Heart left ventricle (tissue), 16 donors: Measurements from ENCODE around the gene PHIP. TPM values are rescaled to one million over a fixed set of nuclear protein-coding genes. Genes with fewer than 3 reads are reported as not detected.

ENCODE experiments used
- ATAC-seq, 4 donors: fragments of 200-7000 bp; cut with Tn5 transposase; one replicate each; pipeline ENCODE4 v1.9.1; 2020 to 2022; ENCODE audit warnings: moderate library complexity in 4 of 4, mild to moderate bottlenecking in 3 of 4, moderate number of reproducible peaks in 1 of 4
- DNase-seq, 5 donors: peaks; one replicate each; pipeline ENCODE4 v3.0.0-alpha.2; 2020
- H3K27ac ChIP-seq, 12 donors: fragments of 200-600 bp; sonication (generic) in 4 of 12; one replicate each; pipeline versions ENCODE4 v1.5.0 to v1.8.0; 2016 to 2022; ENCODE audit warnings: mild to moderate bottlenecking in 2 of 12
- H3K27me3 ChIP-seq, 9 donors: fragments of 200-600 bp; sonication (generic) in 2 of 9; one replicate each; pipeline versions ENCODE4 v1.5.1 to v1.8.0; 2016 to 2022; ENCODE audit warnings: mild to moderate bottlenecking in 3 of 9
- H3K36me3 ChIP-seq, 9 donors: fragments of 200-600 bp; sonication (generic) in 2 of 9; one replicate each; pipeline versions ENCODE4 v1.5.0 to v1.8.0; 2018 to 2022; ENCODE audit warnings: mild to moderate bottlenecking in 2 of 9
- H3K4me1 ChIP-seq, 12 donors: fragments of 200-600 bp; sonication (generic) in 4 of 12; one replicate each; pipeline versions ENCODE4 v1.5.0 to v1.8.0; 2016 to 2022; ENCODE audit warnings: mild to moderate bottlenecking in 3 of 12
- H3K4me3 ChIP-seq, 12 donors: fragments of 200-600 bp; sonication (generic) in 4 of 12; one replicate each; pipeline versions ENCODE4 v1.5.0 to v1.8.0; 2017 to 2022; ENCODE audit warnings: mild to moderate bottlenecking in 9 of 12, moderate library complexity in 4 of 12
- H3K9me3 ChIP-seq, 12 donors: fragments of 200-600 bp; sonication (generic) in 4 of 12; one replicate each; pipeline versions ENCODE4 v1.5.0 to v1.8.0; 2016 to 2022; ENCODE audit warnings: mild to moderate bottlenecking in 1 of 12
- CTCF ChIP-seq, 12 donors: fragments of 200-600 bp; sonication (generic) in 4 of 12; IDR thresholded peaks; one replicate each; pipeline versions ENCODE4 v1.5.0 to v1.8.0; 2018 to 2022; ENCODE audit warnings: antibody characterized with exemption in 12 of 12, mild to moderate bottlenecking in 5 of 12
- POLR2A ChIP-seq, 2 donors: fragments of 450-650 bp; IDR thresholded peaks; one replicate each; pipeline ENCODE4 v1.6.1; 2017; ENCODE audit warnings: antibody characterized with exemption in 2 of 2, mild to moderate bottlenecking in 2 of 2, moderate library complexity in 2 of 2
- WGBS, 4 donors: extraction: QIAGEN DNeasy Blood & Tissue Kit in 2 of 4; methylation state at CpG; one replicate each; pipeline versions ENCODE4 v1.1.5 to v1.1.7; 2013 to 2018; 5-methylcytosine and 5-hydroxymethylcytosine counted together
- intact Hi-C, 10 donors: fragments of 100-400 bp; cut with DNase I; formaldehyde crosslinking; loops; one replicate each; pipeline versions ENCODE4 v1.11.1 to v1.14.2; 2022
- polyA plus RNA-seq, 2 donors: library from polyadenylated mRNA; stranded (reverse); fragments of 200-250 nt; gene quantifications; one replicate each; pipeline ENCODE4 v1.2.3, GENCODE V29; 2013
- total RNA-seq, 9 donors: library from RNA; depleted of rRNA in 2 of 9; stranded (reverse); fragments of >200 nt in 2 of 9; fragmentation: NEBNext Ultra II Directional in 3 of 9; extraction: Animal tissue kit (Norgen Biotek cat#: 25700) in 3 of 9; gene quantifications; one replicate each; pipeline versions ENCODE4 v1.1.0 to v1.2.4, GENCODE V29; 2016 to 2023
- donor health status: ischemic (EF 13 %, LVEDD 7.1; RV severe dilation, severe dysfunction).
- donor health status: healthy with polysubstance abuse.
- donor health status: DM: no; HTN: yes; CAD: no.
- donor health status: DM: no; HTN: no; CAD: no.
- donor health status: ischemic (EF 25% LVEDD 6.9; RV normal size, moderate dysfunction).
- donor health status: ischemic (EF 25% LVEDD 5.7; RV mildly dilated, moderate dysfunction).
- donor health status: healthy.
- donor health status: DM: yes; HTN: yes; CAD: no.
- donor health status: ischemic (EF 35%, LVEDD 5.7; RV mildly dilated, moderate dysfunction).
- donor health status: nonischemic (EF 11% LVEDD 7.7; RV severe dilation, severe dysfunction).
- donor health status: DM: yes; HTN: yes; CAD: no.
- donor health status: PGD.
- donor health status: ischemic (EF 29% LVEDD 5.4; RV normal size, mild dysfunction).
- donor health status: nonischemic (EF 23%, LVEDD 6.1; RV moderate dilation, normal function).

Gene PHIP
- total and polyA plus RNA-seq, 11 donors: 5.6 to 18.9 (median 12.5) TPM

- Histone ChIP-seq H3K27me3 (no peaks in the 10 kb centered on the region), H3K4me1 (no peaks in the 10 kb centered on the region), H3K36me3 (peaks cover 5 to 100% (median 99%) of the 10 kb centered on the region in 9 donors), H3K4me3 (no peak overlapping the region), H3K9me3 (peaks cover 0 to 24% (median 10%) of the 10 kb centered on the region in 12 donors), H3K27ac (no peak overlapping the region)
- ATAC-seq: no peak
- 68 to 89% (median 86%) methylated on average over 2 of the region's 2 CpGs for WGBS, 4 donors
- no peak for DNase-seq
- TF ChIP-seq POLR2A (IDR thresholded peaks at IDR 0.05) (no peak), CTCF (IDR thresholded peaks at IDR 0.05) (no peak)
- intact Hi-C loops: no loop called here
These were observed 130.5 kb downstream of the PHIP start for GRCh38 chr6:78947529-78947928.

- TF ChIP-seq POLR2A (IDR thresholded peaks at IDR 0.05): no peak
- no peak for TF ChIP-seq CTCF (IDR thresholded peaks at IDR 0.05)
- DNase-seq (no peak), ATAC-seq (no peak)
- Histone ChIP-seq H3K4me3 (no peak overlapping the region), H3K4me1 (peaks cover 0 to 9% (median 0%) of the 10 kb centered on the region in 12 donors), H3K36me3 (peaks cover 0 to 99% (median 85%) of the 10 kb centered on the region in 9 donors), H3K27ac (no peak overlapping the region), H3K9me3 (no peaks in the 10 kb centered on the region), H3K27me3 (no peaks in the 10 kb centered on the region)
- 91 to 98% (median 96%) methylated on average over 1 of the region's 1 CpG for WGBS, 4 donors
- intact Hi-C loops: no loop called here
These were observed 135.6 kb downstream of the PHIP start for GRCh38 chr6:78942446-78942845.

DNA sequence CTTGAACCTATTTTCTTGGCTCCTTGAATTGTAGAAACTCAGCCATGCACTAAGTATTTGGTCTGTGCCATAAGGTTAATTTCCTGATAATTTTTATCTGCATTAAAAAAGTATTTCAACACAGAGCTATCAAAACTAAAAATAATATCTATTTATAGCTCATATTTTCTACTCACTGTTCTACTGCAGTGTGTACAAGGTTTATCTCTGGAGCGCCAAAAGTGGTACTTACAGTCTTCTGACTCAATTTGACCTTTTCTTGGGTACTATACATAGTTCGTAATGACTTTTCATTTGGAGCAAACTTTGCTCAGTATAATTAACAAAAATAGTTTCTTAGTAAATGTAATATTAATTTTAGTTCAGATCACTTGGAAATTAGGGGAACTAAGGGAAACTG lies 141.5 kb downstream of the PHIP start:
- peaks cover 0 to 52% (median 26%) of the 10 kb centered on the region in 9 donors for H3K36me3 ChIP-seq
- intact Hi-C loops: no loop called here
- H3K27me3 ChIP-seq: no peaks in the 10 kb centered on the region
- peak; percentile 87 to 95 (median 92) for ATAC-seq
- no peak for TF ChIP-seq POLR2A (IDR thresholded peaks at IDR 0.05)
- no peak for TF ChIP-seq CTCF (IDR thresholded peaks at IDR 0.05)
- peaks cover 0 to 16% (median 2%) of the 10 kb centered on the region in 12 donors for H3K4me1 ChIP-seq
- WGBS, 4 donors: 42 to 59% (median 52%) methylated on average over 2 of the region's 2 CpGs
- peaks cover 0 to 13% (median 0%) of the 10 kb centered on the region in 12 donors for H3K9me3 ChIP-seq
- H3K4me3 ChIP-seq: no peak overlapping the region
- DNase-seq: no peak
- peak overlapping the region in 9 of 12 donors; percentile 19 to 62 (median 44) for H3K27ac ChIP-seq

GRCh38 chr6:78935553-78935952 lies 142.5 kb downstream of the PHIP start:
- Histone ChIP-seq H3K4me3 (no peak overlapping the region), H3K27me3 (no peaks in the 10 kb centered on the region), H3K36me3 (peaks cover 0 to 43% (median 16%) of the 10 kb centered on the region in 9 donors), H3K9me3 (peaks cover 0 to 13% (median 0%) of the 10 kb centered on the region in 12 donors), H3K4me1 (peaks cover 0 to 16% (median 2%) of the 10 kb centered on the region in 12 donors), H3K27ac (peak overlapping the region in 6 of 12 donors; percentile 1 to 62 (median 33))
- intact Hi-C loops: no loop called here
- TF ChIP-seq POLR2A (IDR thresholded peaks at IDR 0.05) (no peak), CTCF (IDR thresholded peaks at IDR 0.05) (no peak)
- WGBS, 4 donors: 64 to 78% (median 66%) methylated on average over 2 of the region's 2 CpGs
- DNase-seq: no peak
- peak in 1 of 4 donors; percentile 37 for ATAC-seq
